Astrocyte (in vitro differentiated cells and primary cell): ENCODE data around the gene FXYD7.

Experiments
- CTCF ChIP-seq: IDR thresholded peaks from 2 replicates; pipeline ENCODE4 v1.5.1; 2011; ENCODE audit warnings: low read depth, mild to moderate bottlenecking, inconsistent platforms, low read length, moderate library complexity; ENCODE audit not compliant: insufficient read depth
- EZH2 ChIP-seq: IDR thresholded peaks from 2 replicates; pipeline ENCODE4 v1.6.1; 2012; ENCODE audit warnings: mild to moderate bottlenecking, low read length, inconsistent platforms; ENCODE audit not compliant: insufficient read depth

DNA sequence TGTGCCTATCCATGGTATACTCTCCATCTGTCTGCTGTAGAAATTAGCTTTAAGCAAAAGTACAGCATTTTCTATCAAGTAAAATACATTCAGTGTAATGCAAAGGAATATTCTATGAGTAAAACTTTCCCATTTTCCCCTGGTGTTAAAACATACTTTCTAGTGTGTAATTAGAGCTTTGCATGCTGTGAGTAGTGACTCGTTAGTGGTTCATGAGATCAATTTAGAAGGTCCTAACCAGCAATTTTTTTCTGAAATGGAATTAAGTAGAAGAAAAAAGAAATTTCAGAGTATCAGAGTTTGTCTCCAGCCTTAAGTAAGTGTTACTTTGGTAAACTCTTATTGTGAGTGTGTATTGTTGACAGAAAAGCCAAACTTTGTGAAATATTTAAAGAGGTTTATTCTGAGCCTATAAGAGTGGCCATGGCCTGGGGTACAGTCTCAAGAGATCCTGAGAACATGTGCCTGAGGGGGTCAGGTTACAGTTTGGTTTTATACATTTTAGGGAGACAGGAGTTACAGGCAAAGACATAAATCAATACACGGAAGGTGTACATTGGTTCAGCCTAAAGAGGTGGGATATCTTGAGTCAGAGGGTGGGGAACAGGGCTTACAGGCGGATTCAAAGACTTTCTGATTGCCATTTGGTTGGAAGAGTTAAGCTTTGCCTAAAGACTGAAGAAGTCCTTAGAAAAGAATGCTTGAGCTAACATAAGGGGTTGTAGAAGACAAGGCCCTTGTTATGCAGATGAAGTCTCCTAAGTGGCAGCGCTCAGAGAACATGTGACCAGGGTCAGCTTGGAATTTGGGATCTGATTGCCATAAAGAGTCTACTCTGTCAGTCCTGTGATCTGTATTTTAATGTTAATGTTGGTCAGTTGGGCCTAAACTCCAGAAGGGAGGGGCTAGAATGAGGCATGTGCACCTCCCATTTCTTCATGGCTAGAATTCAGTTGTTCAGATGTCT, 60.0 kb downstream of the FXYD7 start:
- TF ChIP-seq CTCF (no peak), EZH2 (no peak)
